GM18499 (cell line): Measurements from ENCODE around the gene RAB27B.

Source experiments
- ATAC-seq: cut with Tn5 transposase; IDR thresholded peaks from one replicate; pipeline ENCODE4 v1.9.1; 2021; ENCODE audit warnings: moderate number of reproducible peaks; ENCODE audit not compliant: insufficient read depth, unreplicated experiment

Gene RAB27B

DNA sequence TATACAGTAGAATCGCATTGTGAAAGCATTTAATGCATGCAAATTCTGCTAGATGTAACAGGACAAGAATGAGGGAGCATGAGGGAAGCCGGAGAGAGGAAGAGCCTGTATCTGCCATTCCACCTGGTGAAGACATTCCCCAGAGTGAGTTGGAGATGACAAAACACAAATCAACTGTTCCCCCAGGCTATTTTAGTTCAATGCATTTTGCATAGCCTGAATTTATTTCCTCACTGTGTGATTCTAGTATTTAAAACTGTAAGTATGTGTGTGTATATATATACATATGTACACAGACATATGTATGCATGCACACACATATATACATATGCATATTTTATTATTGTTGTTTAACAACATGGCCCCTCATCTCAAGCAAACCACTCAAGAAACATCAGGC lies 76.3 kb downstream of the RAB27B start:
- no peak for ATAC-seq

GRCh38 chr18:54905629-54906028 lies 77.4 kb downstream of the RAB27B start:
- ATAC-seq = no peak

- no peak for ATAC-seq
These were observed 78.3 kb downstream of the RAB27B start for GRCh38 chr18:54906331-54907185.

GRCh38 chr18:54909538-54909937 lies 81.3 kb downstream of the RAB27B start:
- ATAC-seq = no peak

DNA sequence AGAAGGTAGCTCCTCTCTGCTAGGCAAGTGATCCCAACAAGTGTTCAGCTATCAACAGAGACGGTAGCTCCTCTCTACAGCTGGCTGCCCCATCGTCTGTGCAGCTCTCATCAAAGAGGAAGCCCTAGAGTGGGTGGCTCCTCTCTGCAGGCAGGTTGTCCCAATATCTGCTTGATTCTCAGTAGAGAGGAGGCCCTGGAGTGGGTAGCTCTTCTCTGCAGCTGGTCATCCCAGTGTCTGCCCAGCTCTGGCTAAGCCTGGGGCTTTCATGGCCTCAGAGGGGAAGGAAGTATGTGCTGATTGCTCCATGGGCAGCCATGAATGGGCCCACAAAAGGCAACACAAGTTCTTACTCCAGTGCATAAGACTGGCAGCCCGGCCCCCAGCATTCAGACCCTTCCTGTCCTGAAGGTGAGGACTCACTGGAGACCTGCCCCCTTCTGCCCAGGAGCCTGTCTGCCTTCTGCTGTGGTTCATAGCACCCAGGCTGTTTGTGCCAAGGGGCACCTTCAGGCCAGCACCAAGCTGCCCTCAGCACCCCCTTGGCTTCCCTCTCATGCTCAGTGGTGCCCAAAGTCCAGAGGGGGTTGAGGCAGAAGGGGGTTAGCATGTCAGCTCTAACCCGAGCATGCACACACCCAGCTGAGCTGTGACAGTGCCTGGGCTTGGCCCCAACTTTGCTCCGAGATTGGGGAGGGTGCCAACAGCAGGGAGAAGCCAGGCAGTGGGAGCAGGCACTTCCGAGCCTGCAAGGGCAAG lies 82.1 kb downstream of the RAB27B start:
- no peak for ATAC-seq

DNA sequence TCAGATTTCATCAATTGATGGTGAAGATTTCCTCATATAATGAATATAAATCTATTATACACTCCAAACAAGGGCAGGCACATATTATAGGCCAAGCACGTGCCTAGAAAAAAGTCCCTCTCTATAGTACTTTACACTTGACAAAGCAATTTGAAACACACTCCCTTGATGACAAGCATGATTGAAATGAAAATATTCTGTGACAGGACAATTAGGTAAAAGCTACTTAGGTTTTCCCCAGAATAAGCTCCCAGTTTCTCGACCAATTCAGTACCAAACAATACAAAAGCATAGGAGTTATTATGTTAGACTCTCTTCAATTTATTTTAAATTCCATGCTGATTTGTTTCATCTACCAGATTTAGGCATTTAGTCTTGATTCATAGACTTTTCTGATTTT lies 83.3 kb downstream of the RAB27B start:
- ATAC-seq = no peak

DNA sequence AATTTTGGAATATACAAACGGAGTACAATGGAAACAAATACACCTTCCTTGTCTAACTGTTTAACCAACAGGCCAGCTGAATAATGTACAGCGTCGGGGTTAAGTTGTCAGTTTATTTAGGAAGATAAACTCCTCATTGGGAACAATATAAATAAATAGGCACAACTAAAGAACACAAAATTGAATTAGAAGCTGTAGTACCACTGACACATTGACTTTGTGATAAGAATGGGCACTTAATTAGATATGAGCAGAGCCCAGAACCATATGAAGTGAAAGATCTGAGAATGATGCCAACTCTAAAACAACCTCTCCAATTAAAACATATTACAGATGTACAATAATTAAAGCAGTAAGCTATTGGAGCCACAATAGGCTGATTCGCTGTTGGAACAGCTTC lies 86.5 kb downstream of the RAB27B start:
- ATAC-seq = no peak

DNA sequence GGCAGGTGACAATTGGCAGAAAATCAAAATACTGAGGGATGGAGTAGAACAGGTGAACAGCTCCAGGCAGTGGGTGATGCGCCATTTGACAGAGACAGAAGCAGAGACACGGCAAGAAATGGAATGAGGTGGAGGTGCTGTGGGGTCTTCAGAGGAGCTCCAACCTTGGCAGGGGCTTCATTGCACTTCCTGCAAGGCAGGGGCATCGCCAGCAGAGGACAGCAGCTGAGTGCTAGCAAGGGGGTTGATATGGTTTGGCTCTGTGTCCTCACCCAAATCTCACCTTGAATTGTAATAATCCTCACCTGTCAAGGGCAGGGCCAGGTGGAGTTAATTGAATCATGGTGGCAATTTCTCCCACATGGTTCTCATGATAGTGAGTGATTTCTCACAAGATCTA lies 88.2 kb downstream of the RAB27B start:
- ATAC-seq = no peak

DNA sequence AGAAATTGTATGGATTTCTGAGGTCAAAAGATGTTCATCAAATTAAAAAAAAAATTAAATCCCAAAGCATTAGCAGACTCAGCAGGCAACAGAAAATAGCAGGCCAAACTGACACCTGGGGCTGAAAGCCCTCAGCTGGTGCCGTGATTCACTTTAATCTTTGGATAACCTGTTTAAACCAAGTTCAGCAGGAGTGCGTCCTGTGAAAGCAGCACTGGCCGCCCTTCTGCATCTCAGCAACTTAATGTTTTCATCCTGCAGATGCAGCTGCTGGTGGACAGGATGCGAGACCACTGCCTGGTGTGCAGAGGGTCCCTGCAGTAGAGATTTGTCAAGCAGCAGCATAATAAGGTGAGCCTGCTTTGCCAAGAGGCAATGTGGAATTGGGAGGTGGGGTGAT lies 89.8 kb downstream of the RAB27B start:
- no peak for ATAC-seq

- ATAC-seq = no peak
These were observed 91.1 kb downstream of the RAB27B start for GRCh38 chr18:54919412-54919811.

- ATAC-seq = no peak
These were observed 95.2 kb downstream of the RAB27B start for GRCh38 chr18:54923339-54923956.

DNA sequence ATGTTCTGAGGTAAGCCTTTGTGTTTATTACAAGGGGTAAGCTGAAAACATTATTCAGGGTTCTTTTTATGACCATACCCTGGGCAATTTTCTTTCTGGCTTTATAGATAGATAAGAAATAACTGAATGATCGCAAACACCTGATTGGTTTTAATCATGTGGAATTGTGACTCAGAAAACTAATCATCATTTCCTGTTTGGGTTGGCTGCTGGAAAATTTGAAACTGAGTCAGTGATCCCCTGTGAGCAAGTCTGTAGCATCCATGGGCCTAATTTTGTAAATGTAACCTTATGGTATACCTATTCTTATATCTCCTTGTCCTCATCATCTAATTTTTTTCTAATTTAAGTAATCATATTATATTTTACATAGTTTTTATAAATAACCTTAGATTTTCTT lies 96.7 kb downstream of the RAB27B start:
- no peak for ATAC-seq

DNA sequence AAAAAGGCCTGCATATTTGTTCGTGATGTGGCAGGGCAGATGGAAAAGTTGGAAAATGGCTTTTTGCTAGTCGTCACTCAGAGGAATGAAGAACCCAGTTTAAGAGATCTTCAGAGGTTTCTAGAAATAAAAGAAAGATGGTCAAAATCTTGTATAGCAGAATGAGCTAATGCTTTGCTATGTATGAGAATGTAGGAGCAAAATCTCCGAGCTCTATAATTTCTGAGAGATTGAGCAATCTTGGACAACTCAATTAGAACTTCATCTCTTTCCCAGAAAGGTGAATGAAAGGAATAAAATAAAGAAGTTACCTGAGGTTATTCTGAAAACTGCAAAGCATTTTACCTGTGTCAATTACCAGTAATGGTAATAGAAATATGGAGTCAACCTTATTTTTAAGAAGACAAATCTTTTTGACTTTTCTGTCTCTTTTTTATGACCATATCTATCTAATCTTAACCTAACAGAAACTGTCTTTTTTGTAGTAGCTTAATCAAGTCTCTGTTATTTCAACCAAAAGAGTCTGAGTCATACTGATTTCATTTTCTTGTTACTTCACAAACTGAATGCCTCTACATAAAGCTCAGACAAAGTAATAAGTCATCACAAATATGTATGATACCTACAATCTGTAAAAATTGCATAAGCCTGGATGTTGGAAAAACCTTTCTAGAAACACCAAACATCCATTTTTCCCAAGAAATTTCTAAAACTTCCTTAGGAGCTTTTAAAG lies 98.5 kb downstream of the RAB27B start:
- ATAC-seq = no peak

DNA sequence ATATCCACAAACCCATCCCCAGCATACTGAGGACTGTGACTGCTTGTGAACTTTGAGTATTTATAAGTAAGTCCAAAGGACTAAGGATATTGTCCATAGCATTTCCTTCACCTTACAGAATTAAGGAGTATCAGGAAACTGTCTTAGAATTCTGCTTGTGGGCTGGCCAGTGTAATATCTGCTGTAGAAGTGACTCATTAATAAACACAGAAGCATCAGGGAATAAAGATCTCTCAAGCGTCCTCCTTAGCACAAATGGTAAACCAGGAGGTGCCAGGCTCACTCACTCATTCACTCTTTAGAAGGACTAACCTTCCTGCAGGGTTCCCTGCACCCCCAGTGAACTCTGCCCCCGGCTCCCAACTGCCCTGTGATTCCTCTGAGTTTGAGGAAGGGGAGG lies 100.0 kb downstream of the RAB27B start:
- ATAC-seq = no peak

- ATAC-seq = no peak
These were observed 102.9 kb downstream of the RAB27B start for GRCh38 chr18:54931152-54931551.

- ATAC-seq = no peak
These were observed 104.2 kb downstream of the RAB27B start for GRCh38 chr18:54932472-54932871.

DNA sequence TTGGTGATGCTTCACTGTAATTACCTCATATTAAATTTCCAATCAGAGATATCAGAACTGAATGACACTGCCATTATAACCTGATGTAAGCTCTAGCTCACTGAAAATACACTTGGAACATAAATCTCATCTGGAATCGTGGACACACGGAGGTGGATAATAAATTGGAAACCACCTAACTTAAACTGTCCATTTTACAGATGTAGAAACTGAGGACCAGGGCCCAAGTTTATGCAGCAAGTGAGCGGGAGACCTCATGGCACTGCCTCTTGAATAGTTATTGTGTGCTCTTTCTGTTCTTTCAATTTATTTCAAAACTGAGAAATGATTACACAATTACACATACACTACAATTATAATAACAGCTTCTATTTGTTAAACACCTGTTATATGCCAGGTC lies 110.2 kb downstream of the RAB27B start:
- ATAC-seq = no peak

- no peak for ATAC-seq
These were observed 111.2 kb downstream of the RAB27B start for GRCh38 chr18:54939361-54939917.

DNA sequence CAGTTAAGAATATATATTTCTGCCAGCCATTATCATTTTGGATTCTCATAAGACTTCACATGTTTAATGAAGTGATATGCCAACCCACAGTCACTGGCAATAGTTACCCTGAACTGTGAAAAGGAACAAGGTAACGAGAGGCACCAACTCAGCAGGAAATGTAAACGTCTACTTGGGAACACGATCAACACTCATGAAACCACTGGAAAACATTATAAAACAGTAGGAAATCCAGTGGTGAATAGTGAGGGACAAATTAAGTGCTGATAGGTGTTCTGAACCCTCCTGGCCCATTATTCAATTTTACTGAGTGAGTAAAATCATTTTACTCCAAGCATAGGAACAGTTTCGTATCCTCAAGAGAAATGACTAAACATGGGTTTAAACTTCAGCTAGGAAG lies 113.9 kb downstream of the RAB27B start:
- ATAC-seq = no peak

DNA sequence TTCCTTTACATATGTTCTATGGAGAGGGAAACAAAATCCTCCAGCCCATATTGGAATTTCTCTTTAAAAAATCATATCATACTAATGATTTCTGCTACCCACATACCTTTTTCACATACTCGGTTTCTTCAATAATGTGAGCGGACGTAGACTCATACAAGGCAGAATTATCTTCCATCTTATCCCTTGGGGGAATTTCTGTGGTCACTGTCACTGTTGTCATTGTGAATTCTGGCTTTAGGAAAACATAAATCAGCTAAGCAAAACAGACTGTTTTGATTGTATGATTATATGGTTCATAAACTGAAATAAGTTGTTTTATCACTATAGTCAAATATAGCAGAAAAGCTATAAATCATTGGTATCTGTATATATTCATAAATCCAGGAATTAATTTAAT lies 114.3 kb downstream of the RAB27B start:
- ATAC-seq = no peak
